OCI-M2 (cell line): ENCODE measurements around the gene SMAD3.

ENCODE experiments used
- DNase-seq: peaks from one replicate; lab custom pipeline; 2025; ENCODE audit not compliant: unreplicated experiment; lab: John Stamatoyannopoulos, UW

The SMAD3 gene

DNA sequence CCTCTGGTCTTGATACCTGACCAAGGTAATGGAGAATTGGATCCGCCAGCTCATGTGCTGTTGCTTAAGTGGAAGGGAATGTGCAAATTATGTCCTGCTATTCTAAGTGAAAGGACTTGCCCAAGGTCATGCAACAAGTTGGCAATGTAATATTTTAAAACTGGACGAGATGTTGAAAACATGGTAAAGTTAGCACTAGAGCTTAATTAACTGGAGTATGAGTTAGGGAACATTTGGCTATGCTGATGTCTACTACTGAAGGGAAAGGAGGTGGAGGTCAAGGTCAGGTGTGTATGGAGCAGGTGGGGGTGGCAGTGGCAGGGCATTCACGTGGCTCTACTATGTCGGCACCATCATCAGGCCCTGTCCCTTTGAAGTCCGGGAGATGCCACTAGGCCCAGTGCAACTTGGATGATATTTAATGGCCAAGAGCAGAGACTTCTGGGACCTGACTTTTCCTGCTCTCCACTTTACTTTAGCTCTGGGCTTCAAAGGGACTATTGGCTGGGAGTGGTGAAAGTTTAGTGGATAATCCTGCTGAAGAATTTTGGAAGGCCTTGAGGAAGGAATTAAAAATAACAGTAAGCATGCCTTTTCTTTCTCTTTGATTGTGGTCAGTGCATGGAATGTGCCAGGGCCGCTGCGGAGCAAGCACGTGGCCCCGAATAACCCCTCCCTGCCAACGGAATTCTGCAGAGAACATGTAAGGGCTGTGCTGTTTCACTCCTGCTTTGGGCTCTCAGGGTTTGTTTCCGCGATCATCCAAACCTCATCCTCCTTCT lies 14.9 kb downstream of the SMAD3 start:
- no peak for DNase-seq

GRCh38 chr15:67080900-67081431 lies 15.6 kb downstream of the SMAD3 start:
- peak; percentile 47 for DNase-seq

- no peak for DNase-seq
Observed at GRCh38 chr15:67082007-67082536, 16.7 kb downstream of the SMAD3 start.

- DNase-seq: no peak
Observed at GRCh38 chr15:67083135-67083762, 17.8 kb downstream of the SMAD3 start.

- no peak for DNase-seq
Observed at GRCh38 chr15:67084561-67084960, 19.2 kb downstream of the SMAD3 start.

- no peak for DNase-seq
Observed at GRCh38 chr15:67085237-67085817, 19.9 kb downstream of the SMAD3 start.

DNA sequence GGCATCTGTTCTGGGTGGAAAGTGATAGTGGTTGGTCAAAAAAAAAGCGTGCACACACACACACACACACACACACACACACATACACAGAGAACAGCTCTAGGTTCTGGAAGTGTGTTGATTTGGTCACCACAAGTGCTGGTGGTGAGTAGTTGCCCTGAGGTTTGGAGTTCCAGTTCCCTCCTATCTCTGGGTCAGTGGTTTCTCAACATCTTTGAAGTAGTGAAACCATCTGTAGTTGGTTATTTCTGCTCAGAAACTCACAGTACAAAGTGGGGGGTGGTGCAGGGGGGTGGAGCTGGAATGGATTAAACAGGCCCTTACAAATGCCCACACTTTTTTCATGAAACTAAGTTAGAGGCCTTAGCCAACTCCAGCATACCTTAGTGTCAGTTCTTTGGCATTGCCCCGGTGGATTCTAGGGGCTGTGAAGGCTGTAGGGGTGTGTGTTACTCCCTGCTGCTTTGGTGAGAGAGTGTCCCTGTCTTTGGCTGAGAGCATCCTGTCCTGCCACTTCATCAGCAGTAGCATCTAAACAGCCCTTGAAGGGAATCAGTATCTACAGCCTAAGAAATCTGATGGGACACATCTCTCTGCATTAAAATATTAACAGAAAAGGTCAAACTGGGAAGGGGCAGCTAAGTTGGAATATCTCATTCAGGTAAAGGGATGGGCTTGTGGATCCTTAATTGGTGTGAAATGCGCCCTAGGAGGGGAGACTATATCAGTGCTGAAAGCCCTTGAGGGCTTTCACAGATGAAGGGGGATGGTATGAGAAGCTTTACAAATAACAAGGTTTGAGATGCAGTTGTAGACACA lies 20.6 kb downstream of the SMAD3 start:
- no peak for DNase-seq

DNA sequence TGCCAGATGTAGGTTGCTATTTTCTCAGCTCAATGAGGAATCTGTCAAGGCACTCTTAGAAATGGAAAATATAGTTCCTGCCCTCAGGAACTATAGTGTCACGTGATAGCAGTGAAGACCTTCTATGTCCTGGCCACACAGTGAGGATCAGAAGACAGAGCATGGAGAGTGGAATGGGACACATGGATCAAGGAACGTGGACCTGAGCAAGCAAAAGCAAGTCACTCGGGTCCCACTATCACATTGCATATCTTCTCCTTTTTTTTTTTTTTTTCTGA lies 21.2 kb downstream of the SMAD3 start:
- DNase-seq: no peak

- DNase-seq: no peak
Observed at GRCh38 chr15:67087507-67088172, 22.2 kb downstream of the SMAD3 start.

GRCh38 chr15:67089217-67090193 lies 24.1 kb downstream of the SMAD3 start:
- DNase-seq: no peak

- DNase-seq: no peak
Observed at GRCh38 chr15:67090297-67091070, 25.1 kb downstream of the SMAD3 start.

DNA sequence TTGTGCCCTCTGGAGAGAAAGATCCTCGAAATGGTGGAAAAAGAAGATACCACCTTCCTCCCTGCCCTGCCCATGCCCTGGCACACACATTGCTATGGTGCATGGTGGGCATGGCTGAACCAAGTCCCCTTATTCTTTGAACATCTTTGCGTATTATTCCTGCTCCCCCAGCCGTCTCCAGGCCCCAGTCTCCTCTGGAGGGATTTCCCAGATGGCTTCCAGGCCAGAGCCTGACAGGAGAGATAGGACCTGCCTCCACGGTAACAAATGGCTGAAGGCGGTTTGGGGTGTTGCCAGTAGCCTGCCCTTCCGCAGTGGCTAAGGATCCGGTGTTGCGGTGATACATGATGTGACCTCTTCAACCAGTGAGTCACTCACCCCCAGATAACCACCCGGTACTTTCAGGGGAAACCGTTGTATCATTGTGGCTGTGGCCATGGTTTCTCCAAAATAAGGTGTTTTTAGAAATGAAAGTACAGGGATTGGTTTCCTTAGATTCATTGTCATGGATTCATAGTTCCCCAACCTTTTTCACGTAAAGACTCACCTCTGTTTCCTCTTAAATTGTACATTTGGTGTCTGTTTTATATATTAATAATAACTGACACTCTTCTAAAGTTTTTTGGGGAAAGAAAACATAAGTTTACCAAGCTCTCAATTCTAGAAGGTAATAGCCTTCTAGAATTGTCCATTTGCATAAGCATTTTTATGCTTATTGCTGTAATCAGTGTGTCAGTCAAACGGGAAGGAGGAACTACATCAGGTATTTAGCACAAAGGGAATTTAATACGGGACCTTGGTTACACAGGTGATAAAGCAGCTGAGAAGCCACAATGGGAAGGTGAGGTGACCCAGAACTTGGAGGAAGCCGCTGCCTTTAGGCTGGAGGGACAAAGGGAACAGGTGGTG lies 25.9 kb downstream of the SMAD3 start:
- peak; percentile 52 for DNase-seq

GRCh38 chr15:67091980-67092677 lies 26.7 kb downstream of the SMAD3 start:
- DNase-seq: no peak

DNA sequence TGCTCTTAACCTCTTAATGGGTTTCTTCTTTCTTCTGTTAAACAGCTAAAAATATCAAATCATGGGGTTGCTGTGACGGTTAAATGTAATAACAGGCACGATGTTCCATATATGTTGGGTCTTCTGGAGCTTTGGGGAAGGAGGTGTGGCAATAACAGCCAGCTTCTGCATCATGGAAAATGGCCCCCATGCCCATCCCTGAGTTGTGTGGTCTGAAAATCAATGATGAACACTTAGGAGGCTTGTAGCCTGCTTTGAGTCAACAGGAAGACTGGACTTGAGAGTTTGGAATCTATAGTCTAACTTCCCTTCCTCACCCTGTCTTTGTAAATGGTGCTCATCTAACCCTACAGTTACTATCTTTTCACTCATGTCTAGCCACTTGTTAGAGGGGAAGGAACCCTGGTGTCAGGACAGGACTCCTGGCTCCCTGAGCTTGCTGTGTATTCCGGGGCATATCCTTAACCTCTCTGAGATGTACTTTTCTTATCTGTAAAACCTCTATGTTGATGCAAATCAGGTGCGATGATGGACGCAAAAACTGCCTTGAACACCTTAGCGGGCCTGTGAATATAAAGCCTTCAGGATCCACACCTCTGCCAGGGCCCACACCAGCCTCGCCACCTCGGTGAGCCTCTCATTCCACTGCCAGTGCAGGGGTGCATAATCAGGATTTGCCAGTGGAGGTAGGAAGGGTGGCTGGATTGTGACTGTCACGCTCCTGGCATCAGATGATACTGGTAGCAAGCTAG lies 27.5 kb downstream of the SMAD3 start:
- DNase-seq: no peak

DNA sequence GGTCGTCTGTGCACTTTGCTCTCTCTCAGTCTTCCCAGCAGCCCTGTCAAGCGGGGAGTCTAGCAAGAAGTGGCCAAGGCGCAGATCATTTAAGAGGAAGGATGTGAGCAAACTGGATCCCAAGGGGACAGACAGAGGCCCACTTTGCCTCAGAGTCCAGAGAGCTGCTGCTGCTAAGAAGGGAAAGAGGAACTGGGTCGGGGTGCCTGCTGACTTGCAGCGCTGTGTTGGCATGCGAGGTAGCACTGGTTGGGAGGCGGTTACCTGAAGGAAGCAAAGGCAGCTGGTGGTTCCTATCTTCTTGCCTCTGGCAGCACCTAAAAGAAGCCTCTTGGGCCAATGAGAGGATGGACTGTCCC lies 28.1 kb downstream of the SMAD3 start:
- DNase-seq: no peak

DNA sequence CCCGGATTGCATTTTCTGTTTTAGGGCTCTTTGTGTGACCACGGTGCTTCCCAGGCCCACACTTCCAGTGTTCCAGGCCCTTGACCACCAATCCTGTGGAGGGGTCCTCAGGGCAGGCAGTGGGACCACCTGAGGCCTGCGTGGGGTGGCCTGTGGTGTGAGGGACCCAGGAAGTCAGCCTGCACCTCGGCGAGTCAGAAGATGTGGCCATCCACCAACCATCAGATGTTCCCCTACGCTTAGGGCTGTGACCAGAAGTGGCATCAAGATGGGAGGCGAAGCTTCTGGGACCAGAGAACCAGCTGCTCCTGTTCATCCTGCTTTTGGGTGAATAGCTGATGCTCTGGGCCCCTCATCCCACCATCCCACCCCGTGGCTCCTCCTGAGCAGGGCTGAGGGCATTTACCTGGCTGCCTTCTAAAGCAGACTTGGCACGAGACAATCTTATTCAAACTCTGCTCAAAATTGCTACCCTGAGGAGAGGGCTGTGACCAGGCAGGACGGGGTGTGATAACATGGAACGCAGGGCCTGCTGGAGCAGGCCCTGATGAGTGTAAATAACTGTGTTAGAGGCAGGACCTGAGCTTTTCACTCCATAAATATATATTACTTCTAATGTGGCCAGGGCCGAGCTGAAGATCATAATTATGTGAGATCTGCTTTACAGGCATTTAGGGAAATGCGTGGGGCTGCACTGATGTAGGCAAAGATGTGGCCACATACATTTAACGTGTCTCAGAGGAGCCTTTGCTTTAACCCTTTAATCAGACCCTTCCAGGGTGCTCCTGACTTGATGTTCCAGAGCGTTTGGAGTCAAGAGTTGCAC lies 28.8 kb downstream of the SMAD3 start:
- DNase-seq: no peak
